CD4-positive, alpha-beta T cell treated with Interleukin-21 for 1 hour (primary cell): ENCODE data around the gene AHCTF1.
"Not testable (repeated sequence)": the region's sequence is repeated elsewhere in the genome, so short reads cannot be mapped to it uniquely, and the experiment has no call there.

Experiments
- DNase-seq: peaks from one replicate; pipeline ENCODE4 v3.0.0-alpha.2; 2020

Gene AHCTF1

GRCh38 chr1:246916026-246916923 lies 15.5 kb downstream of the AHCTF1 start:
- DNase-seq, result not testable (repeated sequence)

GRCh38 chr1:246907472-246907871 lies 24.3 kb downstream of the AHCTF1 start:
- DNase-seq, result peak; percentile 47

DNA sequence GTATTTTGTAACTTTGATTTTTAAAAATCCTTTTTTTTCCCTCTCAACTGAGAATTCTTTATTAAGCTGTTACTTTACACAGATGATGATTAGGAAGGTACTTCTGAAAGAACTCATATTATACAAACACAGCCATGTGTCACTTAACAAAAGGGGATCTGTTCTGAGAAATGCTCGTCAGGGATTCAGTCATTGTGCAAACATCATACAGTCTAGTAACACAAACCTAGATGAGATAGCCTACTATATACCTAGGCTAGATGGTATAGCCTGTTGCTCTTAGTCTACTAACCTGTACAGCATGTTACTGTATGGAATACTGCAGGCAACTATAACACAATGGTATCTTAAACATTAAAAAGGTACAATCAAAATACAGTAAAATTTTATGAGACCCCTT lies 24.9 kb downstream of the AHCTF1 start:
- no peak for DNase-seq

DNA sequence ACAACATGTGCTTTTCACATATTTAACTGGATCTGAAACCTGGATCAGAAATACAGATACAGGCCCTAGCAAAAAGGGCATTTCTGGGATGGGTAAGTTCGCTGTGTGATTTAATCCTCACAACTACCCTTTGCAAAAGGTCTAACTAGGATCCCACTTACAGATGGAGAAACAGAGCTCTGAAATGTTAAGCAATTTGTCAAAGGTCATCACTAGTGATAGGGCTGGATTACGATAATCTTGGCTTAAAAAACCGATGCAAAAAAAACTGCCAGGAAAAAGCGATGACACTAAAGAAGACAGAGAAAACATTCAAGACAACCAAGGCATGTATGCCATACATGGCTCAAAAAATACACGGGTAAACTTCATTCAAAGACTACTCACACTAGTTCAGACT lies 29.9 kb downstream of the AHCTF1 start:
- no peak for DNase-seq

DNA sequence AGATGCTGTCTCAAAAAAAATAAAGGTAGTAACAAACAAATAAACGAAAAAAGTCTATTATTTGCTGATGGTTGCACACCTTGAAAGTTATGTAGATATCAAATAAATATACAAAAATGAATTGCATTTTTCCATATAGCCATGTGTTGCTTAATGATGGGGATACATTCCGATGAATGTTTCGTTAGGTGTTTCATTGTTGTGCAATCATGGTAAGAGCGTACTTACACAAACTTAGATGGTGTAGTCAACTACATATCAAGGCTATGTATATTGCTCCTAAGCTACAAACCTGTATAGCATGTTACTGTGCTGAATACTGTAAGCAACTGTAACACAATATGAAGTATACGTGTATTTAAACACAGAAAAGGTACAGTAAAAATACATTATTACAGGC lies 34.4 kb downstream of the AHCTF1 start:
- no peak for DNase-seq

GRCh38 chr1:246893191-246893939 lies 38.4 kb downstream of the AHCTF1 start:
- no peak for DNase-seq

GRCh38 chr1:246891105-246891504 lies 40.6 kb downstream of the AHCTF1 start:
- DNase-seq, result no peak

- no peak for DNase-seq
Measured at GRCh38 chr1:246888522-246888921, 43.2 kb downstream of the AHCTF1 start.

- DNase-seq, result not testable (repeated sequence)
Measured at GRCh38 chr1:246885389-246885788, 46.4 kb downstream of the AHCTF1 start.

- DNase-seq, result no peak
Measured at GRCh38 chr1:246878551-246878950, 53.2 kb downstream of the AHCTF1 start.

DNA sequence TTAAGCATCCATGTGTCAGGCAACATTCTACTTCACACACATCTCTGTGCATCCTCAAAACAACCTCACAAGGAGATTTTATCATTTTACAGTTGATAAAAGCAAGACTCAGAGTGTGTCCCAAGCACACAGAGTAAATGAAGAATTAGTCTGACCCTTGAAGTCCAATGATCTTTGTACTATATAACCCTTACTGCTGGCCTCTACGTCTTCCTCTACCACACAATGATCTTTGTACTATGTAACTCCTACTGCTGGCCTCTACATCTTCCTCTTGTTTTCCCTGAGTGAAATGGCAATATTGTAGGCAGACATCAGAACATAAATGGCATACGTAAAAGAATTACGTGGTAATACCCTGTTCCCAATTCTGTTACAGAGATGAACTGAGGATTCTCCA lies 55.3 kb downstream of the AHCTF1 start:
- DNase-seq, result no peak

- DNase-seq, result no peak
Measured at GRCh38 chr1:246875041-246876026, 56.4 kb downstream of the AHCTF1 start.

- no peak for DNase-seq
Measured at GRCh38 chr1:246865921-246866320, 65.8 kb downstream of the AHCTF1 start.

DNA sequence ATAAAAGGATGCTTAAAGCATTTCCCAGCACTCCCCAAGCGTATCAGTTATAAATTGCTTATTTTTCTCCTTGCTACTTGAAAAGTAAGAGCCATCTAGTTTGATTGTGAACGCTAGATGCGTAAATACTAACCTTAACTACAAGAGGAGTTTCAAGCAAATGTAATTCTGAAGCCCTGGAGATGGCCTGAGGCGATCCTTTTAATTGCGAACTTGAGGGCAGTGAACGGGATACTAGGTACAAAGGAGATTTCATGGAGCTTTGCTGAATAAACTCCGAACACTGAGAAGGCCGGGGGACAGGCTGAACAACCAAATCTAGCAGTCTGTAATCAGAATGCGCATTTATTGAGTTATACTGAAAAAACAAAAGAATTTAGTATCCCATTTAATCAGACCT lies 68.0 kb downstream of the AHCTF1 start:
- DNase-seq, result not testable (repeated sequence)

DNA sequence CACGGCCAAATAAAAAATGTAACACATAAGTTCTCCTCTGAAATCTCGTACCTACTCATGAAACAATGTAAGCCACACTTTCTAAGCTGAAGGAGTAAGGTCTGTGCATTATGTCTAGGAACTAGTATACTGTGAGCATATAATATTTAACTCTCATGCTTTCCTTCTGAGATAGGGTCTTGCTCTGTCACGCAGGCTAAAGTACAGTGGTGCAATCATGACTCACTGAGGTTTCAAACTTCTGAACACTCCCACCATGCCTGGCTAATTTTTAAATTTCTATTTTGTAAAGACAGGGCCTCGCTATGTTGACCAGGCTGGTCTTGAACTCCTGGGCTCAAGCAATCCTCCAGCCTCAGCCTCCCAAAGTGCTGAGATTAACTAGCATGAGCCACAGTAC lies 71.3 kb downstream of the AHCTF1 start:
- no peak for DNase-seq

DNA sequence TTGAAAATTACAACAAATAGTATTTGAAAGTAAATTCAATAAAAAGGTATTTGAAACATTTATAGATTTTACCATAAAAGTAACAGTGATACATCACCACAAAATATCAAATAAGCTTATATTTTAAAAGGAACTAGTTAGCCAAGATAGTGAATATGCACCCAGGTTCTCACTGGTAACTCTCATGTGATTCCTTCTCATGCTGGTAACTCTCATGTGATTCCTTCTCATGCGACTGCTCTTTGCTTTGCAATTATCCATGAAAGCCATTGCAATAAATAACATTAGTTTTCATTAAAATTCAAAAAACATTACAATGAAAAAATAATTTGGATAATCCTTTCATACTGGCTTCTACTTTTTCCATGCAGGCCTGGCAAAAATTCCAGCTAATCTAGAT lies 75.4 kb downstream of the AHCTF1 start:
- DNase-seq, result no peak

- DNase-seq, result not testable (repeated sequence)
Measured at GRCh38 chr1:246850640-246851039, 81.1 kb downstream of the AHCTF1 start.

GRCh38 chr1:246843876-246844275 lies 87.9 kb downstream of the AHCTF1 start:
- DNase-seq, result no peak

GRCh38 chr1:246840761-246841160 lies 91.0 kb downstream of the AHCTF1 start:
- not testable (repeated sequence) for DNase-seq

- no peak for DNase-seq
Measured at GRCh38 chr1:246838118-246838456, 93.7 kb downstream of the AHCTF1 start.

DNA sequence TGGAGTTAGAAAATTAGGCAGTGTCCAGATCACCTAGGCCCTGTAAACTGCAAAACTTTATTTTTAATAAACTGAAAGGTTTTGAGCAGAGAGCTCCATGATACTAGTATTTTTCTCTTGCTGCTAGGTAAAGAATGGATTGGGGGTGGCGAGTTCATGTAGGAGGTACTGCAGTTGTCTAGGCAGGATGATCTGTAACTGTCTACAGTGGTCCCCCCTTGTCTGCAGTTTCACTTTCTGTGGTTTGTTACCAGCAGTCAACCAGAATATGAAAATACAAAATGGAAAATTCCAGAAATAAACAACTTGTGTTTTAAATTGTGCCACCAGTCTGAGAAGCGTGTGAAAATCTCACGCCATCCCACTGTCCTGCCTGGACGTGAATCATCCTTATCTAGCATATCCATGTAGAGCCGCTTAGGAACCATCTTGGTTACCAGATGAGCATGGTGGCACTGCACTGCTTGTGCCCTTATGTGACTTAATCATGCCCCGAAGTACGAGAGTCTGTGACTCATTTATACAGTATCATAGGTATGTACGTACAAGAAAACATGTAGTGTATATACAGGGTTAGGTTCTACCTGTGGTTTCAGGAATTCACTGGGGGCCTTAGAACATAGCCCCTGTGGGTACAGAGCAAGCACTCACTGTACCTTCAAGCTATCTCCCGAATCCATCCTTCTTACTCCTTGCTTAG lies 94.2 kb downstream of the AHCTF1 start:
- no peak for DNase-seq
